B cell (primary cell): ENCODE results near the gene TUBB4A. TPM values are rescaled to one million over a fixed set of nuclear protein-coding genes. Genes with fewer than 3 reads are reported as not detected.
A peak's percentile ranks its signal among the peaks of the same experiment; 100 is the strongest.

Source experiments
- ATAC-seq: fragments of 200-7000 bp; cut with Tn5 transposase; one replicate; pipeline ENCODE4 v1.10.0; 2021; ENCODE audit warnings: low read depth, mild to moderate bottlenecking, moderate number of reproducible peaks, moderate library complexity
- CTCF ChIA-PET: fragments of 350-600 bp; sonication (Branson Sonifier 250); formaldehyde crosslinking; loops from one replicate; lab custom pipeline; 2021; ENCODE audit warnings: antibody characterized with exemption, inconsistent platforms; lab: Charles Lee
- POLR2A ChIA-PET: fragments of 350-600 bp; sonication (Branson Sonifier 250); formaldehyde crosslinking; loops from one replicate; lab custom pipeline; 2021; ENCODE audit warnings: antibody characterized with exemption; lab: Charles Lee
- DNase-seq: peaks from one replicate; pipeline ENCODE4 v3.0.0; 2013
- H2AFZ ChIP-seq: 2 replicates; pipeline ENCODE4 v1.6.1; 2012; ENCODE audit warnings: mild to moderate bottlenecking, low read depth, low read length; ENCODE audit not compliant: insufficient read depth, poor library complexity, severe bottlenecking
- H3K27ac ChIP-seq, 2 donors: 1 replicate in 1 of 2; 2 replicates in 1 of 2; pipeline ENCODE4 v1.5.1; 2012 to 2013; ENCODE audit warnings: low read length in 2 of 2, mild to moderate bottlenecking in 2 of 2, moderate library complexity in 1 of 2
- H3K27me3 ChIP-seq, 4 experiments: fragments of 200-600 bp in 1 of 4; sonication (generic) in 1 of 4; replicated peaks in 1 of 4; 1 replicate in 2 of 4; 2 replicates in 2 of 4; pipeline versions ENCODE4 v1.6.1 to v1.7.0; 2013 to 2016; ENCODE audit warnings: low read length in 3 of 4, mild to moderate bottlenecking in 2 of 4, mixed read lengths in 1 of 4, moderate library complexity in 1 of 4; ENCODE audit not compliant: insufficient read depth in 4 of 4, control insufficient read depth in 3 of 4; ENCODE audit errors: control extremely low read depth in 1 of 4
- H3K36me3 ChIP-seq, 2 experiments: replicated peaks in 1 of 2; 1 replicate in 1 of 2; 2 replicates in 1 of 2; pipeline versions ENCODE4 v1.6.1 to v1.7.1; 2013; ENCODE audit warnings: low read length in 1 of 2; ENCODE audit not compliant: insufficient read depth in 2 of 2, control insufficient read depth in 1 of 2; ENCODE audit errors: control extremely low read depth in 1 of 2, extremely low read depth in 1 of 2
- H3K4me1 ChIP-seq, 2 donors: fragments of 200-600 bp in 1 of 2; sonication (generic) in 1 of 2; 1 replicate in 1 of 2; 2 replicates in 1 of 2; pipeline versions ENCODE4 v1.5.1 to v1.6.1; 2013 to 2017; ENCODE audit warnings: low read length in 2 of 2; ENCODE audit not compliant: control insufficient read depth in 2 of 2, insufficient read depth in 2 of 2
- H3K4me2 ChIP-seq: replicated peaks from 2 replicates; pipeline ENCODE3; 2012; ENCODE audit warnings: mild to moderate bottlenecking, low read depth, low read length; ENCODE audit not compliant: poor library complexity, severe bottlenecking
- H3K4me3 ChIP-seq, 5 experiments: fragments of 200-600 bp in 1 of 5; sonication (generic) in 1 of 5; 1 replicate in 3 of 5; 2 replicates in 2 of 5; pipeline versions ENCODE4 v1.5.1 to v1.7.0; 2011 to 2016; ENCODE audit warnings: low read length in 4 of 5, mild to moderate bottlenecking in 4 of 5, low read depth in 2 of 5, control low read depth in 1 of 5, moderate library complexity in 1 of 5; ENCODE audit not compliant: insufficient read depth in 1 of 5; ENCODE audit errors: control extremely low read depth in 1 of 5, extremely low read depth in 1 of 5
- H3K79me2 ChIP-seq: fragments of 200-600 bp; sonication (generic); one replicate; pipeline ENCODE4 v1.6.0; 2016; ENCODE audit warnings: low read length; ENCODE audit not compliant: control insufficient read depth, insufficient read depth
- H3K9ac ChIP-seq: fragments of 200-600 bp; sonication (generic); 2 replicates; pipeline ENCODE4 v1.6.1; 2017; ENCODE audit warnings: mild to moderate bottlenecking, low read length, moderate library complexity
- H3K9me3 ChIP-seq, 3 donors: one replicate each; pipeline versions ENCODE4 v1.6.1 to v1.7.1; 2013; ENCODE audit warnings: low read length in 2 of 3; ENCODE audit not compliant: control insufficient read depth in 2 of 3, insufficient read depth in 1 of 3; ENCODE audit errors: control extremely low read depth in 1 of 3
- H4K20me1 ChIP-seq: 2 replicates; pipeline ENCODE4 v1.6.0; 2012; ENCODE audit warnings: mild to moderate bottlenecking, low read length; ENCODE audit not compliant: insufficient read depth, control insufficient read depth, poor library complexity, severe bottlenecking
- H3K27ac Mint-ChIP-seq: one replicate; pipeline ENCODE4 v1.8.0; 2021; ENCODE audit warnings: mixed read lengths
- H3K27me3 Mint-ChIP-seq: one replicate; pipeline ENCODE4 v1.8.0; 2021; ENCODE audit warnings: mixed read lengths
- H3K4me1 Mint-ChIP-seq: one replicate; pipeline ENCODE4 v1.8.0; 2021; ENCODE audit warnings: mixed read lengths
- H3K4me3 Mint-ChIP-seq: one replicate; pipeline ENCODE4 v1.8.0; 2021; ENCODE audit warnings: mixed read lengths
- H3K9me3 Mint-ChIP-seq: one replicate; pipeline ENCODE4 v1.8.0; 2022; ENCODE audit warnings: mixed read lengths; ENCODE audit not compliant: insufficient read depth
- EZH2 ChIP-seq: IDR thresholded peaks from 2 replicates; pipeline ENCODE4 v1.6.1; 2012; ENCODE audit warnings: borderline replicate concordance, low read depth, mild to moderate bottlenecking, moderate library complexity, low read length; ENCODE audit not compliant: insufficient read depth, poor library complexity, severe bottlenecking
- WGBS: methylation state at CpG from one replicate; pipeline ENCODE4 v1.1.5; 2013; ENCODE audit warnings: missing lambda C conversion rate; ENCODE audit not compliant: insufficient coverage; 5-methylcytosine and 5-hydroxymethylcytosine counted together
- intact Hi-C: fragments of 100-400 bp; cut with micrococcal nuclease; formaldehyde crosslinking; loops from one replicate; pipeline ENCODE4 v1.10.0; 2022
- polyA plus RNA-seq: library from polyadenylated mRNA; depleted of rRNA; stranded (reverse); fragments of >200 nt; gene quantifications from 2 replicates; pipeline ENCODE4 v1.2.3, GENCODE V29; 2012
- total RNA-seq, 2 donors: library from RNA; stranded (reverse); fragments of 120-200 nt in 1 of 2; gene quantifications; 1 replicate in 1 of 2; 2 replicates in 1 of 2; pipeline versions ENCODE4 v1.2.3 to v1.2.4, GENCODE V29; 2013 to 2022
- TF ChIP-seq, protein P1 (sequence below): fragments of 200-600 bp; IDR thresholded peaks from one replicate; pipeline ENCODE4 v1.8.0; 2022; ENCODE audit warnings: antibody characterized with exemption, mild to moderate bottlenecking

The TUBB4A gene
- total and polyA plus RNA-seq, 2 donors (not counting 1 experiment from before 2014, with no cell fraction given), result 3.9 to 21.9 TPM

DNA sequence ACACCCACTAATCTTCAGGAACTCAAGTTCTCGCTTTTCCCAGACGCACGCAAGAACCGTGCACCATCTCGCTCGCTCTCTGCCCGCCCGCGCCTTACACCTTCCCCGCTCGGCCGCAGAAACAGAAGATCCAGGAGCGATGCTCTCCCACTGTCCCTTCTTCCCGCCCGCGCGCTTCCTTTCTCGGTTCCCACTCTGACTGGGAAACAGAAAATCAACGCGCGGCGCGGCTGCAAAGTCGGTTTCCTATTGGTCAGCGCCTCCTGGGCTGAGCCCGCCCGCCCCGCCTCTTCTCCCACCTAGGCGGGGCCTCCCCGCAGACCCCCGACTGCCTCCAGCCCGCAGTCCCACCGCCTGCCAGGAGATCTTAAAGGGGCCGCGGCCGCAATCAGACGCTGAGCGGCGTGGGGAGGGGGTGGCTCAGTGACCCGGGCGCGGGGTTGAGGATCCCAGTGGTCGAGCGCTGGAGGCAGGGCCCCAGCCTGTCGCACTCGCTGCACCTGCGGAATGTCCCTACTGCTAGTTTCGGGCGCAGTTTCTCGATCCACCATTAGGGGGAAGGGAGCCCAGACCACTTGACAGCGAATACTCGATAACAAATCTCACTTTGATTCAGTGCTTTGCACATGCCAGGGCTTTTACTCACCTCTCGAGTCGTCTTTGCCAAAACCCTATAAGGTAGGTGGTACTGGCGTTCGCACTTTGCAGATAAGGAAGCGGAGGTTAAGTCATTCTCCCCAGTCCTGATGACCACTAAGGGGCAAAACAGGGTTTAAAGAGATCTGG lies 41.8 kb downstream of the TUBB4A start:
- Histone ChIP-seq H3K27ac (peak overlapping the region; percentile 76 to 86), H3K4me1 (peaks cover 11 to 34% of the 10 kb centered on the region in 2 donors), H3K27me3 (peaks cover 0 to 15% (median 6%) of the 10 kb centered on the region in 4 experiments), H2AFZ (peak overlapping the region; percentile 96), H3K9me3 (peaks cover 0 to 19% (median 0%) of the 10 kb centered on the region in 3 donors), H4K20me1 (no peaks in the 10 kb centered on the region), H3K4me2 (peak overlapping the region; percentile 85), H3K9ac (peak overlapping the region; percentile 90), H3K36me3 (no peaks in the 10 kb centered on the region), H3K4me3 (peak overlapping the region; percentile 60 to 93 (median 78)), H3K79me2 (no peaks in the 10 kb centered on the region)
- no peaks in the 10 kb centered on the region for H3K27me3 Mint-ChIP-seq
- peaks cover 32% of the 10 kb centered on the region for H3K4me1 Mint-ChIP-seq
- H3K9me3 Mint-ChIP-seq, result no peaks in the 10 kb centered on the region
- ATAC-seq (peak; percentile 84), DNase-seq (peak; percentile 99)
- under 1% methylated on average over 53 of the region's 57 CpGs for WGBS
- TF ChIP-seq, protein P1, sequence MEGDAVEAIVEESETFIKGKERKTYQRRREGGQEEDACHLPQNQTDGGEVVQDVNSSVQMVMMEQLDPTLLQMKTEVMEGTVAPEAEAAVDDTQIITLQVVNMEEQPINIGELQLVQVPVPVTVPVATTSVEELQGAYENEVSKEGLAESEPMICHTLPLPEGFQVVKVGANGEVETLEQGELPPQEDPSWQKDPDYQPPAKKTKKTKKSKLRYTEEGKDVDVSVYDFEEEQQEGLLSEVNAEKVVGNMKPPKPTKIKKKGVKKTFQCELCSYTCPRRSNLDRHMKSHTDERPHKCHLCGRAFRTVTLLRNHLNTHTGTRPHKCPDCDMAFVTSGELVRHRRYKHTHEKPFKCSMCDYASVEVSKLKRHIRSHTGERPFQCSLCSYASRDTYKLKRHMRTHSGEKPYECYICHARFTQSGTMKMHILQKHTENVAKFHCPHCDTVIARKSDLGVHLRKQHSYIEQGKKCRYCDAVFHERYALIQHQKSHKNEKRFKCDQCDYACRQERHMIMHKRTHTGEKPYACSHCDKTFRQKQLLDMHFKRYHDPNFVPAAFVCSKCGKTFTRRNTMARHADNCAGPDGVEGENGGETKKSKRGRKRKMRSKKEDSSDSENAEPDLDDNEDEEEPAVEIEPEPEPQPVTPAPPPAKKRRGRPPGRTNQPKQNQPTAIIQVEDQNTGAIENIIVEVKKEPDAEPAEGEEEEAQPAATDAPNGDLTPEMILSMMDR, result peak; percentile 78
- no peak for TF ChIP-seq EZH2
- intact Hi-C loops, result loop anchor here (1.0 to 2.0 kb wide), 10 partner anchors 35 to 555 kb away; partner anchors contain the start of genes CLPP, GPR108, GTF2F1 and VMAC
- POLR2A ChIA-PET, result interaction anchor here (0.7 to 1.4 kb wide), 5 partner anchors 21 to 556 kb away, joined by 3 to 6 read pairs (median 5); partner anchors contain the start of genes DENND1C and KHSRP
- H3K4me3 Mint-ChIP-seq, result peak overlapping the region; percentile 91
- peak overlapping the region; percentile 78 for H3K27ac Mint-ChIP-seq
- CTCF ChIA-PET, result interaction anchor here (0.9 to 1.1 kb wide), 3 partner anchors 21 to 293 kb away, joined by 3 to 4 read pairs (median 3); partner anchors contain the start of genes DENND1C and KHSRP
